ENCODE measurements around the gene CUL4A. TPM values are rescaled to one million over a fixed set of nuclear protein-coding genes. Genes with fewer than 3 reads are reported as not detected.

The CUL4A gene
- total and polyA plus RNA-seq, 2 donors (not counting 1 experiment from before 2014, with no cell fraction given): 37.5 to 80.4 TPM

GRCh38 chr13:113168211-113168610, 41.2 kb upstream of the CUL4A start:
- Histone ChIP-seq H3K36me3 (replicated peaks in 1 of 2; ENCODE audit: control extremely low read depth in 1 of 2, control insufficient read depth in 1 of 2, extremely low read depth in 1 of 2, insufficient read depth in 2 of 2, low read length in 1 of 2) (peaks cover 0 to 7% of the 10 kb centered on the region in 2 experiments), H3K9ac (ENCODE audit: low read length) (no peak overlapping the region), H3K4me3 (ENCODE audit: control extremely low read depth in 1 of 5, extremely low read depth in 1 of 5, insufficient read depth in 1 of 5, low read depth in 2 of 5, low read length in 4 of 5) (no peak overlapping the region), H2AFZ (ENCODE audit: insufficient read depth, low read depth, low read length, poor library complexity, severe bottlenecking) (no peak overlapping the region), H3K27ac (ENCODE audit: low read length in 2 of 2) (no peak overlapping the region), H3K9me3 (ENCODE audit: control extremely low read depth in 1 of 3, control insufficient read depth in 2 of 3, insufficient read depth in 1 of 3, low read length in 2 of 3) (peaks cover 0 to 3% (median 0%) of the 10 kb centered on the region in 3 donors), H3K4me1 (ENCODE audit: control insufficient read depth in 2 of 2, insufficient read depth in 2 of 2, low read length in 2 of 2) (peaks cover 0 to 5% of the 10 kb centered on the region in 2 donors), H4K20me1 (ENCODE audit: control insufficient read depth, insufficient read depth, low read length, poor library complexity, severe bottlenecking) (no peaks in the 10 kb centered on the region), H3K79me2 (ENCODE audit: control insufficient read depth, insufficient read depth, low read length) (no peaks in the 10 kb centered on the region), H3K4me2 (replicated peaks; ENCODE audit: low read depth, low read length, poor library complexity, severe bottlenecking) (no peak overlapping the region), H3K27me3 (replicated peaks in 1 of 4; ENCODE audit: control extremely low read depth in 1 of 4, control insufficient read depth in 3 of 4, insufficient read depth in 4 of 4, low read length in 3 of 4) (no peaks in the 10 kb centered on the region)
- ATAC-seq (ENCODE audit: low read depth) (no peak), DNase-seq (no peak)
- no peak for TF ChIP-seq EZH2 (IDR thresholded peaks at IDR 0.05; ENCODE audit: borderline replicate concordance, insufficient read depth, low read depth, low read length, poor library complexity, severe bottlenecking)
- TF ChIP-seq CTCF (IDR thresholded peaks at IDR 0.05): no peak
- Mint-ChIP-seq H3K9me3 (ENCODE audit: insufficient read depth) (no peaks in the 10 kb centered on the region), H3K4me1 (peaks cover 10% of the 10 kb centered on the region), H3K27ac (no peak overlapping the region), H3K27me3 (no peaks in the 10 kb centered on the region), H3K4me3 (no peak overlapping the region)
- ChIA-PET CTCF (no interaction called here), POLR2A (no interaction called here)
- WGBS (ENCODE audit: insufficient coverage): 100% methylated on average over 4 of the region's 7 CpGs
- intact Hi-C loops (cut with micrococcal nuclease): no loop called here

- intact Hi-C loops (cut with micrococcal nuclease): no loop called here
- ChIA-PET CTCF (no interaction called here), POLR2A (no interaction called here)
- H4K20me1 ChIP-seq (ENCODE audit: control insufficient read depth, insufficient read depth, low read length, poor library complexity, severe bottlenecking): no peaks in the 10 kb centered on the region
- DNase-seq (no peak), ATAC-seq (ENCODE audit: low read depth) (no peak)
- H3K9me3 ChIP-seq (ENCODE audit: control extremely low read depth in 1 of 3, control insufficient read depth in 2 of 3, insufficient read depth in 1 of 3, low read length in 2 of 3): peaks cover 0 to 3% (median 0%) of the 10 kb centered on the region in 3 donors
- no peak overlapping the region for H3K4me2 ChIP-seq (replicated peaks; ENCODE audit: low read depth, low read length, poor library complexity, severe bottlenecking)
- H3K4me1 ChIP-seq (ENCODE audit: control insufficient read depth in 2 of 2, insufficient read depth in 2 of 2, low read length in 2 of 2): peaks cover 0 to 5% of the 10 kb centered on the region in 2 donors
- no peak overlapping the region for H3K27ac ChIP-seq (ENCODE audit: low read length in 2 of 2)
- no peak overlapping the region for H3K9ac ChIP-seq (ENCODE audit: low read length)
- H3K27ac Mint-ChIP-seq: no peak overlapping the region
- H3K27me3 Mint-ChIP-seq: no peaks in the 10 kb centered on the region
- 95% methylated on average over 7 of the region's 13 CpGs for WGBS (ENCODE audit: insufficient coverage)
- H3K27me3 ChIP-seq (replicated peaks in 1 of 4; ENCODE audit: control extremely low read depth in 1 of 4, control insufficient read depth in 3 of 4, insufficient read depth in 4 of 4, low read length in 3 of 4): no peaks in the 10 kb centered on the region
- H2AFZ ChIP-seq (ENCODE audit: insufficient read depth, low read depth, low read length, poor library complexity, severe bottlenecking): no peak overlapping the region
- H3K4me3 ChIP-seq (ENCODE audit: control extremely low read depth in 1 of 5, extremely low read depth in 1 of 5, insufficient read depth in 1 of 5, low read depth in 2 of 5, low read length in 4 of 5): no peak overlapping the region
- peaks cover 7% of the 10 kb centered on the region for H3K4me1 Mint-ChIP-seq
- no peaks in the 10 kb centered on the region for H3K79me2 ChIP-seq (ENCODE audit: control insufficient read depth, insufficient read depth, low read length)
- H3K4me3 Mint-ChIP-seq: no peak overlapping the region
- TF ChIP-seq EZH2 (IDR thresholded peaks at IDR 0.05; ENCODE audit: borderline replicate concordance, insufficient read depth, low read depth, low read length, poor library complexity, severe bottlenecking) (no peak), CTCF (IDR thresholded peaks at IDR 0.05) (no peak)
- H3K36me3 ChIP-seq (replicated peaks in 1 of 2; ENCODE audit: control extremely low read depth in 1 of 2, control insufficient read depth in 1 of 2, extremely low read depth in 1 of 2, insufficient read depth in 2 of 2, low read length in 1 of 2): peaks cover 0 to 7% of the 10 kb centered on the region in 2 experiments
- H3K9me3 Mint-ChIP-seq (ENCODE audit: insufficient read depth): no peaks in the 10 kb centered on the region
These were observed 39.8 kb upstream of the CUL4A start for GRCh38 chr13:113169277-113170272.
